HepG2 (cell line): ENCODE results near the gene PML. TPM values are rescaled to one million over a fixed set of nuclear protein-coding genes. Genes with fewer than 3 reads are reported as not detected.

ENCODE experiments used
- ATF7 ChIP-seq, 2 experiments: fragments of 450-650 bp in 1 of 2; sonication (generic) in 1 of 2; formaldehyde crosslinking in 1 of 2; IDR thresholded peaks; 2 replicates each; pipeline versions ENCODE4 v1.4.0 to v1.6.1; 2016 to 2020; ENCODE audit warnings: antibody characterized with exemption in 1 of 2, mild to moderate bottlenecking in 1 of 2, missing genetic modification reagents in 1 of 2
- GABPA ChIP-seq, 2 experiments: IDR thresholded peaks; 2 replicates each; pipeline ENCODE4 v1.6.1; 2011 to 2016; ENCODE audit warnings: low read depth in 2 of 2, low read length in 1 of 2, missing biosample characterization in 1 of 2, missing genetic modification characterization in 1 of 2
- HNRNPUL1 ChIP-seq: fragments of 200-400 bp; formaldehyde crosslinking; IDR thresholded peaks from 2 replicates; pipeline ENCODE4 v1.6.1; 2017; ENCODE audit warnings: low read depth, mild to moderate bottlenecking, low read length, moderate library complexity
- KAT8 ChIP-seq: IDR thresholded peaks from 2 replicates; pipeline ENCODE4 v1.6.1; 2016; ENCODE audit warnings: missing genetic modification reagents, missing compliant biosample characterization
- KDM2A ChIP-seq: sonication (generic); formaldehyde crosslinking; IDR thresholded peaks from 2 replicates; pipeline ENCODE4 v1.4.0; 2020; ENCODE audit warnings: low read depth, missing genetic modification reagents, borderline replicate concordance
- KLF11 ChIP-seq: IDR thresholded peaks from 2 replicates; pipeline ENCODE4 v1.6.1; 2016; ENCODE audit warnings: missing compliant biosample characterization
- MIXL1 ChIP-seq: IDR thresholded peaks from 2 replicates; pipeline ENCODE4 v1.6.1; 2016
- NAIF1 ChIP-seq: sonication (generic); formaldehyde crosslinking; IDR thresholded peaks from 2 replicates; pipeline ENCODE4 v1.5.0; 2020; ENCODE audit warnings: mild to moderate bottlenecking, missing genetic modification reagents, borderline replicate concordance
- NR0B2 ChIP-seq: sonication (generic); formaldehyde crosslinking; IDR thresholded peaks from 2 replicates; pipeline ENCODE4 v1.4.0; 2020; ENCODE audit warnings: mild to moderate bottlenecking, missing genetic modification reagents
- NR2C2 ChIP-seq: sonication (generic); formaldehyde crosslinking; IDR thresholded peaks from 2 replicates; pipeline ENCODE4 v1.4.0; 2020; ENCODE audit warnings: missing genetic modification reagents, mild to moderate bottlenecking, moderate library complexity, borderline replicate concordance
- PHF8 ChIP-seq: sonication (generic); formaldehyde crosslinking; IDR thresholded peaks from 2 replicates; pipeline ENCODE4 v1.5.0; 2020; ENCODE audit warnings: missing genetic modification reagents
- PLSCR1 ChIP-seq: sonication (generic); formaldehyde crosslinking; IDR thresholded peaks from 2 replicates; pipeline ENCODE4 v1.5.0; 2020; ENCODE audit warnings: missing genetic modification reagents, mild to moderate bottlenecking, borderline replicate concordance
- RBM22 ChIP-seq: fragments of 200-400 bp; formaldehyde crosslinking; optimal IDR thresholded peaks from 2 replicates; pipeline ENCODE3; 2017; ENCODE audit warnings: mild to moderate bottlenecking, low read length, moderate library complexity
- RXRB ChIP-seq: IDR thresholded peaks from 2 replicates; pipeline ENCODE4 v1.6.1; 2016; ENCODE audit warnings: borderline replicate concordance, missing genetic modification reagents, missing compliant biosample characterization
- SMARCC2 ChIP-seq: fragments of 450-650 bp; IDR thresholded peaks from 2 replicates; pipeline ENCODE4 v1.6.1; 2017; ENCODE audit warnings: antibody characterized with exemption, mild to moderate bottlenecking
- ZBTB3 ChIP-seq: sonication (generic); formaldehyde crosslinking; IDR thresholded peaks from 2 replicates; pipeline ENCODE4 v1.4.0; 2020; ENCODE audit warnings: low read depth, mild to moderate bottlenecking, moderate library complexity, missing genetic modification reagents, borderline replicate concordance
- ZBTB49 ChIP-seq: sonication (generic); formaldehyde crosslinking; IDR thresholded peaks from 2 replicates; pipeline ENCODE4 v1.4.0; 2020; ENCODE audit warnings: missing genetic modification reagents, borderline replicate concordance
- ZEB1 ChIP-seq: IDR thresholded peaks from 2 replicates; pipeline ENCODE4 v1.6.1; 2012; ENCODE audit warnings: mild to moderate bottlenecking, low read depth, inconsistent platforms; ENCODE audit not compliant: insufficient replicate concordance
- ZMAT3 ChIP-seq: sonication (generic); formaldehyde crosslinking; conservative IDR thresholded peaks from 2 replicates; pipeline ENCODE4 v1.7.0; 2021; ENCODE audit warnings: missing genetic modification reagents
- ZMYM3 ChIP-seq: sonication (generic); formaldehyde crosslinking; IDR thresholded peaks from 2 replicates; pipeline ENCODE4 v1.5.1; 2020; ENCODE audit warnings: mild to moderate bottlenecking, missing genetic modification reagents
- ZNF24 ChIP-seq: fragments of 450-650 bp; IDR thresholded peaks from 2 replicates; pipeline ENCODE4 v1.6.1; 2017; ENCODE audit warnings: antibody characterized with exemption, mild to moderate bottlenecking
- ZNF296 ChIP-seq: sonication (generic); formaldehyde crosslinking; conservative IDR thresholded peaks from 2 replicates; pipeline ENCODE4 v1.5.0; 2020; ENCODE audit warnings: mild to moderate bottlenecking, missing genetic modification reagents
- ZNF30 ChIP-seq: sonication (generic); formaldehyde crosslinking; IDR thresholded peaks from 2 replicates; pipeline ENCODE4 v1.5.0; 2020; ENCODE audit warnings: mild to moderate bottlenecking, missing genetic modification reagents
- ZNF362 ChIP-seq: sonication (generic); formaldehyde crosslinking; IDR thresholded peaks from 2 replicates; pipeline ENCODE4 v1.4.0; 2020; ENCODE audit warnings: missing genetic modification reagents, mild to moderate bottlenecking, borderline replicate concordance
- ZNF431 ChIP-seq: sonication (generic); formaldehyde crosslinking; IDR thresholded peaks from 2 replicates; pipeline ENCODE4 v1.9.0; 2022; ENCODE audit warnings: missing genetic modification reagents, low read depth, mild to moderate bottlenecking, borderline replicate concordance
- ZNF713 ChIP-seq: sonication (generic); formaldehyde crosslinking; IDR thresholded peaks from 2 replicates; pipeline ENCODE4 v1.4.0; 2020; ENCODE audit warnings: mild to moderate bottlenecking, missing genetic modification reagents
- polyA plus RNA-seq, 8 experiments: library from polyadenylated mRNA; depleted of rRNA in 3 of 8; stranded (reverse) in 7 of 8; unstranded in 1 of 8; fragments of >200 nt; fragmentation: Illumina TruSeq in 4 of 8; extraction: Trizol in 4 of 8; gene quantifications; 2 replicates each; pipeline versions ENCODE4 v1.2.1 to v1.2.3, GENCODE V29; 2011 to 2016; ENCODE audit warnings: low read depth in 4 of 8, missing spikeins in 1 of 8, mixed read lengths in 1 of 8; ENCODE audit not compliant: insufficient read depth in 1 of 8
- total RNA-seq, 5 experiments: library from RNA; depleted of rRNA; stranded (reverse); fragments of >200 nt; fragmentation: Illumina TruSeq; extraction: Trizol; gene quantifications; 2 replicates each; pipeline ENCODE4 v1.2.3, GENCODE V29; 2016; ENCODE audit warnings: low read depth in 1 of 5

PML gene
- total and polyA plus RNA-seq, 2 of the 13 experiments (the other 11 are each of a cell fraction or from before 2014, with no cell fraction given): 2.9 to 3.9 TPM

- TF ChIP-seq KDM2A: peak; percentile 64; the same call in 1 of the 2 replicates
- no peak for TF ChIP-seq ATF7 (IDR thresholded peaks at IDR 0.05)
- TF ChIP-seq ATF7 (CRISPR knock-in tag; IDR thresholded peaks at IDR 0.05): no peak
- peak; percentile 55 for TF ChIP-seq KAT8 (CRISPR knock-in tag)
- TF ChIP-seq RXRB (CRISPR knock-in tag): peak; percentile 79
- TF ChIP-seq NR0B2 (CRISPR knock-in tag): no peak
- no peak for TF ChIP-seq PLSCR1 (CRISPR knock-in tag)
- TF ChIP-seq PHF8 (CRISPR knock-in tag): no peak
- TF ChIP-seq HNRNPUL1: no peak
- TF ChIP-seq ZNF24: no peak
- no peak for TF ChIP-seq ZNF713 (CRISPR knock-in tag)
- no peak for TF ChIP-seq ZNF296 (CRISPR knock-in tag)
- TF ChIP-seq ZBTB49 (CRISPR knock-in tag): no peak
- TF ChIP-seq NR2C2: no peak
- no peak for TF ChIP-seq ZEB1
- no peak for TF ChIP-seq ZMYM3
- no peak for TF ChIP-seq ZMAT3
- TF ChIP-seq NAIF1: no peak
- no peak for TF ChIP-seq ZNF362 (CRISPR knock-in tag)
- no peak for TF ChIP-seq RBM22
- 0 out of 2 replicates have a peak, but pooled peaks have one; percentile 32 for TF ChIP-seq MIXL1 (CRISPR knock-in tag)
- TF ChIP-seq ZBTB3 (CRISPR knock-in tag): no peak
- TF ChIP-seq ZNF30 (CRISPR knock-in tag): no peak
- TF ChIP-seq SMARCC2: no peak
- no peak for TF ChIP-seq KLF11 (CRISPR knock-in tag)
- no peak for TF ChIP-seq ZNF431 (CRISPR knock-in tag)
- TF ChIP-seq GABPA (IDR thresholded peaks at IDR 0.05; ENCODE audit: low read depth, low read length): no peak
- TF ChIP-seq GABPA (CRISPR knock-in tag; IDR thresholded peaks at IDR 0.05; ENCODE audit: low read depth): peak; percentile 46; the same call in 1 of the 2 replicates
Measured at GRCh38 chr15:73950831-73951561, 43.5 kb upstream of the PML start (continued).
